Measurements from ENCODE around the gene KCND2.

Gene KCND2

GRCh38 chr7:120256344-120257070 lies 16.5 kb upstream of the KCND2 start:
- TF ChIP-seq, protein P1, sequence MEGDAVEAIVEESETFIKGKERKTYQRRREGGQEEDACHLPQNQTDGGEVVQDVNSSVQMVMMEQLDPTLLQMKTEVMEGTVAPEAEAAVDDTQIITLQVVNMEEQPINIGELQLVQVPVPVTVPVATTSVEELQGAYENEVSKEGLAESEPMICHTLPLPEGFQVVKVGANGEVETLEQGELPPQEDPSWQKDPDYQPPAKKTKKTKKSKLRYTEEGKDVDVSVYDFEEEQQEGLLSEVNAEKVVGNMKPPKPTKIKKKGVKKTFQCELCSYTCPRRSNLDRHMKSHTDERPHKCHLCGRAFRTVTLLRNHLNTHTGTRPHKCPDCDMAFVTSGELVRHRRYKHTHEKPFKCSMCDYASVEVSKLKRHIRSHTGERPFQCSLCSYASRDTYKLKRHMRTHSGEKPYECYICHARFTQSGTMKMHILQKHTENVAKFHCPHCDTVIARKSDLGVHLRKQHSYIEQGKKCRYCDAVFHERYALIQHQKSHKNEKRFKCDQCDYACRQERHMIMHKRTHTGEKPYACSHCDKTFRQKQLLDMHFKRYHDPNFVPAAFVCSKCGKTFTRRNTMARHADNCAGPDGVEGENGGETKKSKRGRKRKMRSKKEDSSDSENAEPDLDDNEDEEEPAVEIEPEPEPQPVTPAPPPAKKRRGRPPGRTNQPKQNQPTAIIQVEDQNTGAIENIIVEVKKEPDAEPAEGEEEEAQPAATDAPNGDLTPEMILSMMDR (IDR thresholded peaks at IDR 0.05) = no peak

GRCh38 chr7:120259386-120259785 lies 13.6 kb upstream of the KCND2 start:
- TF ChIP-seq, protein P1 (IDR thresholded peaks at IDR 0.05) = no peak

DNA sequence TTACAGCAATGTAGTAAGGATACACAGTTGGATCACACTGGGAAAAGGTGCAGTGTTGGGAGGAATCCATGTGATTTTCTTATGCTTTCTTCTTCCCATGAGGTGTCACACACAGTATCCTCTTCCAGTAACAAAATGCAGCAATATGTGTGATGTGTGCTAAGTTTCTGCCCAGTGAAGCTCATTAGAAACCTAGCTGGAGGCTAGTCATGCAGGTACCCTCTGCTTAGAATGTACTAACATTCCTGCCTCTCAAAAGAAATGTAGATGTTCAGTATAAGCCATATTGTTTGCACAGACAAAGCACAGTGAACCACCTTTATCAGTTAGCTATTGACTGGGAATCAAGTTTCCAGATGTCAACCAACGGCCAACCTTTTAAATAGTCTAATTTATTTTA lies 12.9 kb upstream of the KCND2 start:
- TF ChIP-seq, protein P1 (IDR thresholded peaks at IDR 0.05) = no peak

DNA sequence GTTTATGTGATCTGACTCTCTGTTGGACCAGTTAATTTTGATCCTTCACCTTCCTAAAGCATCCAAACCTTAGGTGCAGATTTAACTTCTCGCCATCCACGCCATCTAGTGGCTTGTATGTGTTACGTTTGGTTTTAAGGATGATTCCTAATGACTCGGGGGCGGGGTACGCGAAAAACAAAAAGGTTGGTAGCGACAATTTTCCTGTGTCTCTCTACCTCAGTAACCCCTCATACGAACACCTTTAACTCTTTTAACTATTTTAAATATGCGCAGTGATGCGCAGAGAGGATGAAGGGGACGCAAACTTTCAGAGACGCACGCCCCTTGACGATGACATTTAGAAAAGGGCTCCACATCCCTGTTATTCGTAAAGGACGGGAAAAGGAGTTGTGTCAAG lies 714 bp upstream of the KCND2 start:
- TF ChIP-seq, protein P1 (IDR thresholded peaks at IDR 0.05) = peak; percentile 72

DNA sequence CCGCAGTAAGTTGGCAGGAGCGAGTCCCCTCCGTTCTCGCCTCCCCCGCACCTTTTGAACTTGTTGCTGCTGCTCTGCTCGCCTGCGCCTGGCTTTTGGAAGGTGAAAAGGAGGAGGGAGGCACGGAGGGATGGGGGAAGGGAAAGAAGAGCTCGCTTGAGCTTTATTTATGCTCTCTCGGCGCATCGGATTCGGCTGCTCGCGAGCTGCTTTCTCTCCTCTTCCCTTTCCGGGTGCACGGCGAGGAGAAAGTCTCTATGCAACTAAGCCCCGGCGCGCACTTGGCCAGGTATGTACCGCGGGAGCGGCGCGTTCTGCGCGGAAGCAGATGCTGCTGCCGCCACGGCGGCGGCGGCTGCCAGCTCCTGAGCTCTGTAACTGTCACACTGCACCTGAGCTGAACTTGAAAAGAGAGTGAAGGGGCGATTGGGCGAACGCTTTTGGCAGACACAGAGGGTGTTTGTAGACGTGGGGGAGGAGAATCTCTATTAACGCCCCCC lies 551 bp downstream of the KCND2 start:
- TF ChIP-seq, protein P1 (IDR thresholded peaks at IDR 0.05) = no peak

DNA sequence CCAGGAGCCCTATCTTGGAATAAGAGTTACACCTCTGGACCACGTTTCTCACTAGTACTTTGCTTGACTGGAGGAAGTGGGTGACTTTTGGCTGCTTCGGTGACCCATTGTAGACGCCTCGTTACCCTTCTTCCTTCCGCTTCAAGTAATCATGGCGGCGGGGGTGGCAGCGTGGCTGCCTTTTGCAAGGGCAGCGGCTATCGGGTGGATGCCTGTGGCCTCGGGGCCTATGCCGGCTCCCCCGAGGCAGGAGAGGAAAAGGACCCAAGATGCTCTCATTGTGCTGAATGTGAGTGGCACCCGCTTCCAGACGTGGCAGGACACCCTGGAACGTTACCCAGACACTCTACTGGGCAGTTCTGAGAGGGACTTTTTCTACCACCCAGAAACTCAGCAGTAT lies 1.5 kb downstream of the KCND2 start:
- TF ChIP-seq, protein P1 (IDR thresholded peaks at IDR 0.05) = no peak

- TF ChIP-seq, protein P1 (IDR thresholded peaks at IDR 0.05) = no peak
Measured at GRCh38 chr7:120274899-120275298, 1.9 kb downstream of the KCND2 start.
